ENCODE measurements around the gene NKRF.

- TF ChIP-seq CTCF (conservative IDR thresholded peaks at IDR 0.05; ENCODE audit: low read length) (no peak), EZH2phosphoT487 (IDR thresholded peaks at IDR 0.05; ENCODE audit: borderline replicate concordance) (no peak)
Measured at GRCh38 chrX:119646515-119646914, 40.3 kb upstream of the NKRF start.
